GF-D8 (cell line): ENCODE results near the gene ETNK1.
"Not testable (repeated sequence)": the region's sequence is repeated elsewhere in the genome, so short reads cannot be mapped to it uniquely, and the experiment has no call there.

Experiments
- DNase-seq: peaks from one replicate; lab custom pipeline; 2025; lab: John Stamatoyannopoulos, UW

ETNK1 gene, protein sequence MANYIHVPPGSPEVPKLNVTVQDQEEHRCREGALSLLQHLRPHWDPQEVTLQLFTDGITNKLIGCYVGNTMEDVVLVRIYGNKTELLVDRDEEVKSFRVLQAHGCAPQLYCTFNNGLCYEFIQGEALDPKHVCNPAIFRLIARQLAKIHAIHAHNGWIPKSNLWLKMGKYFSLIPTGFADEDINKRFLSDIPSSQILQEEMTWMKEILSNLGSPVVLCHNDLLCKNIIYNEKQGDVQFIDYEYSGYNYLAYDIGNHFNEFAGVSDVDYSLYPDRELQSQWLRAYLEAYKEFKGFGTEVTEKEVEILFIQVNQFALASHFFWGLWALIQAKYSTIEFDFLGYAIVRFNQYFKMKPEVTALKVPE

GRCh38 chr12:22624870-22625761 lies at the start of gene ETNK1:
ETNK1 (plus strand) TSS chr12:22625171; CDS start chr12:22625431, 260 bp downstream.
- peak; percentile 16 for DNase-seq

DNA sequence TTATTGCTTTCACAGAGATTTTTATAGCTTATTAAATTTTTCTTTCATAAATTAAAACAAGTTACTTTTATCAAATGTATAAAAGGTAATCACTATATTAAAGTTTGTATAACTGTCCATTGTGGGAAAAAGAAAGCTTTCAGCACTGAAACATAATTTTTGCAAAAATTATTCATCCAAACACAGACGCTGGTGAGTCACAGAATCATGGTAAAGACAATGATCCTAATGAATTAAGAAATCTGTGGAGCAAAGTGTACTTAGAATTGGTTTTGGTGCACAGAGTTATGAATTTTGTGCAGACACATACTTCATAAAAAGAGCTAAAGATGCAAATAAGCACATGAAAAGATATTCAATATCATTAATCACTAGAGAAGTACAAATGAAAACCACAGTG lies 48.9 kb upstream of the ETNK1 start:
- DNase-seq: no peak

DNA sequence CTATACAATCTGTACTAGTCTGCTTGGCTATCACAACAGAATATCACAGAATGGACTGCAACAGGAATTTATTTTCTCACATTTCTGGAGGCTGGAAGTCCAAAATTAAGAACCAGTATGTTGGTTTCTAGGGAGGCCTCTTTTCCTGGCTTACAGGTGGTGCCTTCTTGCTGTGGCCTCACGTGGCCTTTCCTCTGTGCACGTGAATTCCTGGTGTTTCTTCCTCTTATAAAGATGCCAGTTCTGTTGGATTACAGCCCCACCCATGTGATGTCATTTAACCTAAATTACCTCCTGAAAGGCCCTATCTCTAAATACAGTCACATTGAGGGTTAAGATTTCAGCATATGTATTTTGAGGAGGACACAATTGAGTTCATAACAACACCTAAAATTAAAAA lies 48.5 kb upstream of the ETNK1 start:
- no peak for DNase-seq

GRCh38 chr12:22577667-22578066 lies 47.3 kb upstream of the ETNK1 start:
- no peak for DNase-seq

GRCh38 chr12:22578328-22578727 lies 46.6 kb upstream of the ETNK1 start:
- no peak for DNase-seq

DNA sequence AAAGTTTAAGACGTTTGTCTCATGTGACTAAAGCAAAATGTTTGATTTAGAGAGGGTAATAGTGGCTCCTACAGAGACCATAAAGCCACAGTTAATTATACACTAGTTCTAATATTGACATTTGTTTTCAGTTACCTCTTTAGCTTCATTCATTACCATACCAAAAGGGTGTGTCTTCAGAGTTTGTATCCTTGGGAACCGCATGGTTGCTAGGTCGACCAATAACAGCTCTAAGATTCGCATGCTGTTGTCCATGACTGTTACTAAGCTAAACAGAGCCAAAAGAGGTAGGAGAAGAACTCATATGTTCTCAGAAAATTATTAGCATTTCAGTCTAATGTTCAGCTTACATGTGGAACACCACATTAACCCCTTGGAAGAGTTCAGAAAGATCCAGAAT lies 36.2 kb upstream of the ETNK1 start:
- no peak for DNase-seq

DNA sequence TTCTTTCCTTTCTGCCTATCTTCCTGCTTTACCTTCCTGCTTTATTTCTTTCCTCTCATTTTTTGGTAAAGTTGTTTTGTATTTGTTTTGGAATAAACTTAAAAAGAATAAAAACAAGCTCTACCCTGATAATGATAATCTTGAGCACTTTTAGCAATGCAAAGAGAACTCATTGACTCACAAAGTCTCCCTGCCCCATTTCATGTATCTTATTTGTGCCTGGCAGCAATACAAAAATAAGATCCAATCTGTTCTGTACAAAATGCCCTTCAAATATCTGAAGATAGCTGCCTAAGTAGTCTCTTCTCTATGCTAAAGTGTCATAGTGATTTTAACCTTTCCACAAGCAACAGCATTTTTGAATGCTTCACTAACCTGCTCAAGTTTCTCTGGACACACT lies 31.1 kb upstream of the ETNK1 start:
- DNase-seq: no peak

GRCh38 chr12:22597539-22597938 lies 27.4 kb upstream of the ETNK1 start:
- DNase-seq: not testable (repeated sequence)

- no peak for DNase-seq
These were observed 26.7 kb upstream of the ETNK1 start for GRCh38 chr12:22598141-22598762.

DNA sequence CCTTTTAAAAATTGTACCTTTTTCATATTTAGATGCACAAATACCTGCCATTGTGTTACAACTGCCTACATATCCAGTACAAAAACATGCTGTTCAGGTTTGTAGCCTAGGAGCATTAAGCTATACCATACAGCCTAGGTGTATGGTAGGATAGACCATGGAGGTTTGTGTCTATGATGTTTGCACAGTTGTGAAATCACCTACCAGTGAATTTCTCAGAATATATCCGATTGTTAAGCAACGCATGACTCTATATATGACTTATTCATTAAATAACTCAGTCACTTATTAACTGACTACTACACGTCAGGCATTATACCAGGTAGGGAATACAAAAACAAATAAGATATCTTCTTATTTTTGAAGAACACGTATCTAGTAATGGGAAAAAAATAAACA lies 26.2 kb upstream of the ETNK1 start:
- DNase-seq: no peak

DNA sequence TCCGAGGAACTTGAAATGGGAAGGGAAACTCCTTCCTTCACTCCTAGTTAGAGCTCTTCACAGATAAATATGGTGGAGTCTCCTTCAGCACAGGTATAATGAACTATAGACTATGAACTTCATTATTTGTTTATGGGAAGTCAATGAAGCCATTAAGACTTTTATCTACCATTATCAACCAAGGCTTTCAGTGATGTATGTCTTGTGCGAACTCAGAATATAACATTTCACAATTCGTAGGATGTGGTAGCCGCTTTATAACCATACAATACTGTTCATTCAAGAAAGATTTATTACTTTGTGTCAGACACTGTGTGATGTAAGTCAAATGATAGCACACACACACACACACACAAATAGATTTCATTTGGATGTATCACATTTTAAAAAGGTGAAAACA lies 24.8 kb upstream of the ETNK1 start:
- no peak for DNase-seq

GRCh38 chr12:22609501-22609900 lies 15.5 kb upstream of the ETNK1 start:
- DNase-seq: no peak

DNA sequence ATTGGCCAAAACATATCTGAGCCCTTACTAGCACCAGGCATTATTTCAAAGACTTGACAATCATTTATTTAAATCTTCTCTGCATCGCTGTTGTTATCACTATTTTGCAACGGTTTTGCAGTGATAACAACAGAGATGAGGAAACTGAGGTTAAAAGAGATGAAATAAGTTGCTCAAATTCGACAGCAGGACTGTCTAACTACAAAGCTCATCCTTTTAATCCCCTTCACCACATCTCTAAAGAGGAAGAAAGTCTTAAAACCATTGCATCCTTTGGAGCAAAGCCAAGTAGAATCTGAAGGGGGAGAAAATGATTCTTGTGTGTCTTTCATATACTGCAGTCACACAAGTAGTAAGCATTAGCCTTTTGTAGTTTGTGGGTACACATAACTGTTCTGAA lies 14.8 kb upstream of the ETNK1 start:
- no peak for DNase-seq

DNA sequence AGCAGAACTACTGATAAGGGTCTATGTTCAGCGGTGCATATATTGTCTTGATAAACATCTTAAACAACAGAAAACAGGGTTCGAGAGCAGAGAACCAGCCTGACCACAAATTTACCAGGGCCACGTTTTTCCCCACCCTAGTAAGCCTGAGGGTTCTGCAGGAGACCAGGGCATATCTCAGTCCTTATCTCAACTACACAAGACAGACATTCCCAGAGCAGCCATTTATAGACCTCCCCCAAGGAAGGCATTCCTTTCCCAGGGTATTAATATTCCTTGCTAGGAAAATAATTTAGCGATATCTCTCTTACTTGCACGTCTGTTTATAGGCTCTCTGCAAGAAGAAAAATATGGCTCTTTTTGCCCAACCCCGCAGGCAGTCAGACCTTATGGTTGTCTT lies 12.1 kb upstream of the ETNK1 start:
- not testable (repeated sequence) for DNase-seq

GRCh38 chr12:22615963-22616501 lies 8.9 kb upstream of the ETNK1 start:
- DNase-seq: no peak

- DNase-seq: no peak
These were observed 7.3 kb upstream of the ETNK1 start for GRCh38 chr12:22617630-22618029.

DNA sequence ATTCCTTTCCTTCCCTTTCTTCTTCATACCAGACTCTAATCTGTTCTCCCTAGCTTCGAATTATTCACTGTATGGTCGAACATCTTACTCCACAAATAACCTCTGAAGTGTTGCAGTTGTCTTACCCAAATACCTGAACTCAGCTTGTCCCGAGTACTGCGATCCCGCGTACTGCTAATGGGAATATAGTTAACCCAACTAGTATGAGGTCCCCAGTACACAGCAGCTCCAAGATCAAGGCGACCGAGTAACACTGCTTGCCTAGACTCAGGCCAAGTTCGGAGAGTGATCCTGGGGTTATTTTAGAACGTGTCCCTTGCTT lies 462 bp upstream of the ETNK1 start:
- no peak for DNase-seq

- no peak for DNase-seq
These were observed 857 bp downstream of the ETNK1 start for GRCh38 chr12:22625762-22626294.

GRCh38 chr12:22626406-22626805 lies 1.4 kb downstream of the ETNK1 start:
- no peak for DNase-seq

GRCh38 chr12:22627371-22627770 lies 2.4 kb downstream of the ETNK1 start:
- DNase-seq: no peak

GRCh38 chr12:22628228-22628627 lies 3.3 kb downstream of the ETNK1 start:
- no peak for DNase-seq

GRCh38 chr12:22631863-22632463 lies 7.0 kb downstream of the ETNK1 start:
- DNase-seq: no peak
